ENCODE results near the gene THADA.
A peak's percentile ranks its signal among the peaks of the same experiment; 100 is the strongest.

Gene THADA

GRCh38 chr2:43585708-43586107 is 10.1 kb downstream of the THADA start:
- Histone ChIP-seq H4K20me1 (ENCODE audit: insufficient read depth) (no peaks in the 10 kb centered on the region), H3K9ac (no peak overlapping the region), H3K27me3 (ENCODE audit: insufficient read depth, low read depth) (no peaks in the 10 kb centered on the region), H3K4me2 (no peak overlapping the region), H3K27ac (no peak overlapping the region), H3K79me2 (ENCODE audit: insufficient read depth, low read depth) (no peaks in the 10 kb centered on the region; the same call in 1 of the 2 replicates), H2AFZ (ENCODE audit: low read depth) (no peak overlapping the region), H3K36me3 (ENCODE audit: insufficient read depth) (no peaks in the 10 kb centered on the region), H3K4me3 (IDR thresholded peaks at IDR 0.05; ENCODE audit: insufficient read depth, low read depth, low read length) (no peak overlapping the region), H3K4me1 (ENCODE audit: low read depth, poor library complexity, severe bottlenecking) (no peaks in the 10 kb centered on the region)
- TF ChIP-seq CTCF (conservative IDR thresholded peaks at IDR 0.05; ENCODE audit: low read depth, low read length): no peak

- Histone ChIP-seq H3K79me2 (ENCODE audit: insufficient read depth, low read depth) (no peaks in the 10 kb centered on the region), H2AFZ (ENCODE audit: low read depth) (no peak overlapping the region), H3K4me2 (no peak overlapping the region), H3K36me3 (ENCODE audit: insufficient read depth) (no peaks in the 10 kb centered on the region; the same call in 1 of the 2 replicates), H3K27ac (no peak overlapping the region), H3K4me3 (IDR thresholded peaks at IDR 0.05; ENCODE audit: insufficient read depth, low read depth, low read length) (no peak overlapping the region), H4K20me1 (ENCODE audit: insufficient read depth) (no peaks in the 10 kb centered on the region), H3K27me3 (ENCODE audit: insufficient read depth, low read depth) (no peaks in the 10 kb centered on the region), H3K9ac (no peak overlapping the region), H3K4me1 (ENCODE audit: low read depth, poor library complexity, severe bottlenecking) (peaks cover 13% of the 10 kb centered on the region)
- no peak for TF ChIP-seq CTCF (conservative IDR thresholded peaks at IDR 0.05; ENCODE audit: low read depth, low read length)
Measured at GRCh38 chr2:43579275-43579981, 16.4 kb downstream of the THADA start.

GRCh38 chr2:43576981-43577892 is 18.6 kb downstream of the THADA start:
- Histone ChIP-seq H3K36me3 (ENCODE audit: insufficient read depth) (peaks cover 3% of the 10 kb centered on the region; the same call in 1 of the 2 replicates), H2AFZ (ENCODE audit: low read depth) (no peak overlapping the region), H3K27me3 (ENCODE audit: insufficient read depth, low read depth) (no peaks in the 10 kb centered on the region), H3K4me2 (no peak overlapping the region), H3K79me2 (ENCODE audit: insufficient read depth, low read depth) (no peaks in the 10 kb centered on the region), H3K27ac (no peak overlapping the region), H3K9ac (no peak overlapping the region), H3K4me1 (ENCODE audit: low read depth, poor library complexity, severe bottlenecking) (peaks cover 24% of the 10 kb centered on the region), H3K4me3 (IDR thresholded peaks at IDR 0.05; ENCODE audit: insufficient read depth, low read depth, low read length) (no peak overlapping the region), H4K20me1 (ENCODE audit: insufficient read depth) (no peaks in the 10 kb centered on the region)
- TF ChIP-seq CTCF (conservative IDR thresholded peaks at IDR 0.05; ENCODE audit: low read depth, low read length): peak; percentile 90

- Histone ChIP-seq H3K79me2 (ENCODE audit: insufficient read depth, low read depth) (no peaks in the 10 kb centered on the region), H3K36me3 (ENCODE audit: insufficient read depth) (peaks cover 4% of the 10 kb centered on the region; the same call in 1 of the 2 replicates), H4K20me1 (ENCODE audit: insufficient read depth) (no peaks in the 10 kb centered on the region), H3K27ac (no peak overlapping the region), H3K4me3 (IDR thresholded peaks at IDR 0.05; ENCODE audit: insufficient read depth, low read depth, low read length) (no peak overlapping the region), H2AFZ (ENCODE audit: low read depth) (no peak overlapping the region), H3K27me3 (ENCODE audit: insufficient read depth, low read depth) (no peaks in the 10 kb centered on the region), H3K4me2 (no peak overlapping the region), H3K4me1 (ENCODE audit: low read depth, poor library complexity, severe bottlenecking) (peaks cover 30% of the 10 kb centered on the region), H3K9ac (no peak overlapping the region)
- TF ChIP-seq CTCF (conservative IDR thresholded peaks at IDR 0.05; ENCODE audit: low read depth, low read length): no peak
Measured at GRCh38 chr2:43572244-43572643, 23.6 kb downstream of the THADA start.

All from KMS-11 (cell line).